GM19455 (cell line): ENCODE measurements around the gene CDC42BPB.

Experiments
- ATAC-seq: cut with Tn5 transposase; IDR thresholded peaks from one replicate; pipeline ENCODE4 v1.9.1; 2021; ENCODE audit not compliant: unreplicated experiment

Gene CDC42BPB

GRCh38 chr14:103073367-103073875, 16.1 kb upstream of the CDC42BPB start:
- ATAC-seq = no peak

- no peak for ATAC-seq
Observed at GRCh38 chr14:103072595-103073366, 15.4 kb upstream of the CDC42BPB start.

GRCh38 chr14:103071544-103072251, 14.3 kb upstream of the CDC42BPB start:
- ATAC-seq = no peak

GRCh38 chr14:103070971-103071542, 13.7 kb upstream of the CDC42BPB start:
- ATAC-seq = no peak

- ATAC-seq = no peak
Observed at GRCh38 chr14:103070263-103070885, 13.0 kb upstream of the CDC42BPB start.

GRCh38 chr14:103068351-103069073, 11.2 kb upstream of the CDC42BPB start:
- no peak for ATAC-seq

- no peak for ATAC-seq
Observed at GRCh38 chr14:103067231-103067954, 10.0 kb upstream of the CDC42BPB start.

GRCh38 chr14:103066399-103066798, 9.1 kb upstream of the CDC42BPB start:
- ATAC-seq = no peak

GRCh38 chr14:103065861-103066260, 8.5 kb upstream of the CDC42BPB start:
- ATAC-seq = no peak

GRCh38 chr14:103064978-103065377, 7.6 kb upstream of the CDC42BPB start:
- ATAC-seq = no peak

GRCh38 chr14:103064436-103064835, 7.1 kb upstream of the CDC42BPB start:
- no peak for ATAC-seq

- ATAC-seq = no peak
Observed at GRCh38 chr14:103061482-103061976, 4.2 kb upstream of the CDC42BPB start.

- no peak for ATAC-seq
Observed at GRCh38 chr14:103059556-103059955, 2.2 kb upstream of the CDC42BPB start.

GRCh38 chr14:103058164-103059055, 1.1 kb upstream of the CDC42BPB start:
- ATAC-seq = peak; percentile 3

- ATAC-seq = peak; percentile 38
Observed at GRCh38 chr14:103057028-103057371, 349 bp downstream of the CDC42BPB start.

GRCh38 chr14:103056322-103057027, 874 bp downstream of the CDC42BPB start:
- no peak for ATAC-seq

GRCh38 chr14:103055695-103056094, 1.7 kb downstream of the CDC42BPB start:
- ATAC-seq = no peak

- ATAC-seq = no peak
Observed at GRCh38 chr14:103052407-103052806, 4.9 kb downstream of the CDC42BPB start.
